Muscle of leg (tissue), 11 donors: Measurements from ENCODE around the gene GPNMB. TPM values are rescaled to one million over a fixed set of nuclear protein-coding genes. Genes with fewer than 3 reads are reported as not detected.

ENCODE experiments used
- DNase-seq: peaks from one replicate; pipeline ENCODE4 v3.0.0; 2013
- H3K27ac ChIP-seq: one replicate; pipeline ENCODE4 v1.5.1; 2013; ENCODE audit warnings: mild to moderate bottlenecking, low read length, control low read depth
- H3K27me3 ChIP-seq: one replicate; pipeline ENCODE4 v1.6.1; 2013; ENCODE audit warnings: low read length; ENCODE audit not compliant: control insufficient read depth, insufficient read depth
- H3K36me3 ChIP-seq: one replicate; pipeline ENCODE4 v1.6.1; 2013; ENCODE audit warnings: low read length; ENCODE audit not compliant: control insufficient read depth, insufficient read depth
- H3K4me1 ChIP-seq: one replicate; pipeline ENCODE4 v1.6.1; 2013; ENCODE audit warnings: low read length; ENCODE audit not compliant: control insufficient read depth, insufficient read depth
- H3K4me3 ChIP-seq: one replicate; pipeline ENCODE4 v1.5.1; 2013; ENCODE audit warnings: low read length, control low read depth
- H3K9me3 ChIP-seq: replicated peaks from 2 replicates; pipeline ENCODE4 v1.6.1; 2013; ENCODE audit warnings: low read depth, low read length; ENCODE audit not compliant: control insufficient read depth
- WGBS: methylation state at CpG from one replicate; pipeline ENCODE4 v1.1.5; 2013; ENCODE audit warnings: missing lambda C conversion rate; ENCODE audit not compliant: insufficient coverage; 5-methylcytosine and 5-hydroxymethylcytosine counted together
- polyA plus RNA-seq, 8 donors: library from polyadenylated mRNA; unstranded; fragments of 120-200 nt; gene quantifications; one replicate each; pipeline versions ENCODE4 v1.2.1 to v1.2.3, GENCODE V29; 2013; ENCODE audit warnings: inconsistent platforms in 1 of 8, low replicate concordance in 1 of 8; ENCODE audit not compliant: insufficient read length in 8 of 8, insufficient read depth in 1 of 8
- total RNA-seq: library from RNA; stranded (reverse); fragments of 120-200 nt; gene quantifications from one replicate; pipeline ENCODE4 v1.2.4, GENCODE V29; 2013

GPNMB gene
- total and polyA plus RNA-seq, 9 donors: 29.1 to 98.1 (median 50.1) TPM

DNA sequence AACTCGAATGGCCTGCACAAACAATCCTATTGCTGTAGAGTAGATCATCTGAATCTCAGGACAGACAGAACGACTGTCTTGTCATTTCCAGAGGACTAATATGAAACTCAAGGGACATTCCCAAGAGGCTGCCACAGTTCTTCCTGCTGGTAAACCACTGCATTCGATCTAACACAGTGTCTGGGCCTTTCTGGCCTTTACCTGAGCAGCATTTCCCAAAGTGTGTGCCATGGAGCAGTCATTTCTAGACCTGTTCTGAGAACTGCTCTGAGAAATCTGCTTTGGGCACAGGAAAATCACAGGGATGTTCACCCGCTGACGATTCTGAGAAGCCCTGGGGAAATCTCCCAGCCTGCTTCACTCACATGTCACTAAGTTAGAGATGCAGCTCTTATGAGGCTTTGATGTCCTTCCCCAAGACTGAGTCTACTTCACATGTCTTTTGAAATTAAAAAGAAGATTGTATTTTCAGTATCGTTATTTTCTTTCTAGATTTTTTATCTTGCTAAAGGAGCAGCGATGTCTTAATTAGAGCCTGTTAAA, 18.4 kb downstream of the GPNMB start:
- DNase-seq: no peak
- 90% methylated on average over 3 of the region's 7 CpGs for WGBS
- Histone ChIP-seq H3K27ac (no peak overlapping the region), H3K9me3 (no peaks in the 10 kb centered on the region), H3K4me3 (no peak overlapping the region), H3K27me3 (no peaks in the 10 kb centered on the region), H3K4me1 (no peaks in the 10 kb centered on the region), H3K36me3 (peaks cover 9% of the 10 kb centered on the region)

- Histone ChIP-seq H3K4me1 (no peaks in the 10 kb centered on the region), H3K9me3 (no peaks in the 10 kb centered on the region), H3K27ac (no peak overlapping the region), H3K36me3 (peaks cover 9% of the 10 kb centered on the region), H3K27me3 (no peaks in the 10 kb centered on the region), H3K4me3 (no peak overlapping the region)
- no peak for DNase-seq
- WGBS: no CpG with 5 or more reads among the region's 2 CpGs
These were observed 20.3 kb downstream of the GPNMB start for GRCh38 chr7:23266918-23267317.

DNA sequence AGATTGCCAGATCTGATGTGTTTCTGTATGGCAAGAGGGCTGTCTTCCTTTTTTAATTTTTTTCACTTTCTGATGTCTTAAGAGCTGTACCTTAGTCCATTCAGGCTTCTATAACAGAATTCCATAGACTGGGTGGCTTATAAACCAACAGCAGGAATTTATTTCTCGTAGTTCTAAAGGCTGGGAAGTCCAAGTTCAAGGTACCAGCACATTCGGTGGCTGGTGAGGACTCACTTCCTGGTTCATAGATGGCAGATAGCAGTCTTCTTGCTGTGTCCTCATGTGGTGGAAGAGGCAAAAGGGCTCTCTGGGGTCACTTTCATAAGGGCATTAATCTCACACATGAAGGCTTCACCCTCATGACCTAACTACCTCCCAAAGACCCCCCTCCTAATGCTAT, 20.8 kb downstream of the GPNMB start:
- H3K4me1 ChIP-seq: no peaks in the 10 kb centered on the region
- H3K27ac ChIP-seq: no peak overlapping the region
- H3K4me3 ChIP-seq: no peak overlapping the region
- whole genome bisulfite sequencing: 100% methylated on average over 1 of the region's 2 CpGs
- H3K9me3 ChIP-seq: no peaks in the 10 kb centered on the region
- no peak for DNase-seq
- no peaks in the 10 kb centered on the region for H3K27me3 ChIP-seq
- peaks cover 9% of the 10 kb centered on the region for H3K36me3 ChIP-seq

GRCh38 chr7:23268167-23268566, 21.6 kb downstream of the GPNMB start:
- 100% methylated on average over 1 of the region's 2 CpGs for WGBS
- H3K27me3 ChIP-seq: no peaks in the 10 kb centered on the region
- H3K9me3 ChIP-seq: no peaks in the 10 kb centered on the region
- H3K4me3 ChIP-seq: no peak overlapping the region
- peaks cover 2% of the 10 kb centered on the region for H3K4me1 ChIP-seq
- no peak overlapping the region for H3K27ac ChIP-seq
- no peak for DNase-seq
- peaks cover 9% of the 10 kb centered on the region for H3K36me3 ChIP-seq

- peaks cover 9% of the 10 kb centered on the region for H3K36me3 ChIP-seq
- H3K4me3 ChIP-seq: no peak overlapping the region
- H3K27me3 ChIP-seq: no peaks in the 10 kb centered on the region
- H3K9me3 ChIP-seq: no peaks in the 10 kb centered on the region
- no peak for DNase-seq
- H3K27ac ChIP-seq: no peak overlapping the region
- 85% methylated on average over 3 of the region's 4 CpGs for WGBS
- peaks cover 2% of the 10 kb centered on the region for H3K4me1 ChIP-seq
These were observed 22.2 kb downstream of the GPNMB start for GRCh38 chr7:23268746-23269145.

GRCh38 chr7:23272275-23272674, 25.7 kb downstream of the GPNMB start:
- no peak overlapping the region for H3K27ac ChIP-seq
- H3K4me1 ChIP-seq: peaks cover 9% of the 10 kb centered on the region
- no peaks in the 10 kb centered on the region for H3K36me3 ChIP-seq
- no peak overlapping the region for H3K4me3 ChIP-seq
- no peaks in the 10 kb centered on the region for H3K9me3 ChIP-seq
- WGBS: 93% methylated on average over 1 of the region's 2 CpGs
- H3K27me3 ChIP-seq: no peaks in the 10 kb centered on the region
- no peak for DNase-seq

DNA sequence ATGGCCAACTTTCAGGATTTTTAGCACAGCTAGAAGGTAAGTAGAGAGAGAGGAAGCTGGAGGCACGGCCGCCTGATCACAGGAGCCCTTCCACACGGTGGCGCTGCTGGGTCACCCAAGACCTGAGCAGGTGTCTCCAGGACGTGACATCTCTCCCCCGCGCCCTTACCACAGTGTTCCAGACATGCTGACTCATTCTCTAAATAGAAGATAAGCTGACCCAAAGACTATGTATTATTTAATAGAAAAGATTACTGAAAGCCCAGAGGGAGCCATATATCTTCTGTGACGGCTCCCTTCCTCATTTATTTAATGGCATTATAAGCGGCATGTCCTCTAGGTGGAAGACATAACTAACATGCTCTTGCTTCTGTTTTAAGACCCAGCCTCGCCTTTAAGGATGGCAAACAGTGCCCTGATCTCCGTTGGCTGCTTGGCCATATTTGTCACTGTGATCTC, 26.6 kb downstream of the GPNMB start:
- H3K27ac ChIP-seq: peak overlapping the region; percentile 57
- H3K9me3 ChIP-seq: no peaks in the 10 kb centered on the region
- DNase-seq: peak; percentile 73
- peaks cover 9% of the 10 kb centered on the region for H3K4me1 ChIP-seq
- H3K4me3 ChIP-seq: no peak overlapping the region
- H3K36me3 ChIP-seq: no peaks in the 10 kb centered on the region
- no peaks in the 10 kb centered on the region for H3K27me3 ChIP-seq
- WGBS: 33% methylated on average over 1 of the region's 11 CpGs

DNA sequence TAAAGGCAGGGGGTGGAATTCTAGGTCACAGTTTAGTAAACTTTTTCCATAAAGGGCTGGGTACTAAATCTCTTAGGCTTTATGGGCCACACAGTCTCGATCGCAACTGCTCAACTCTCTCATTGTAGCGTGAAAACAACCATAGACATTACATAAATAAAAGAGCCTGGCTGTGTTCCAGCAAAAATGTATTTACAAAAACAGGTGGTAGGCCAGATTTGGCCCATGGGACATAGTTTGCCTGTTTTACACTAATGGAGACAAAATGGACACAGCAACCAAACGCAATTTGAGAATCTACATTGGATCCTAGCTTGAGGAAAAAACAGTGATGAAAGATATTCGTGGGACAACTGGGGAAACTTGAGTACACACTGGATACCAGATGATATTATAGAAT, 29.3 kb downstream of the GPNMB start:
- no CpG with 5 or more reads among the region's 5 CpGs for WGBS
- peak overlapping the region; percentile 42 for H3K27ac ChIP-seq
- no peak overlapping the region for H3K4me3 ChIP-seq
- H3K27me3 ChIP-seq: no peaks in the 10 kb centered on the region
- peaks cover 9% of the 10 kb centered on the region for H3K4me1 ChIP-seq
- H3K36me3 ChIP-seq: no peaks in the 10 kb centered on the region
- H3K9me3 ChIP-seq: no peaks in the 10 kb centered on the region
- DNase-seq: peak; percentile 54

DNA sequence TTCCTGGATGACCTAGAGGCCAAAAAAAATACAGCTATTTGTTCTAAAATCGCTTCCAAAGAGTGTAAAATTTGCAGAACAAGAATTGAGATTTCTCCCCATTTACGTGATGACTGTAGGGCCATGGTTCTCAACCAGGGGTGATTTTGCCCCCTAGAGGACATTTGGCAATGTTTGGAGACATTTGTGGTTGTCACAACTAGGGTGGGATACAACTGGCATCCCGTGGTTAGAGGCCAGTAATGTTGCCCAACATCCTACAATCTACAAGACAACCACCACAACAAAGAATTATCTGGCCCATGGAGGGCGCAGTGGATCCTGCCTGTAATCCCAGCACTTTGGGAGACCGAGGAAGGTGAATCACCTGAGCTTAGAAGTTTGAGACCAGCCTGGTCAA, 29.8 kb downstream of the GPNMB start:
- Histone ChIP-seq H3K36me3 (no peaks in the 10 kb centered on the region), H3K9me3 (no peaks in the 10 kb centered on the region), H3K4me1 (peaks cover 9% of the 10 kb centered on the region), H3K4me3 (no peak overlapping the region), H3K27me3 (no peaks in the 10 kb centered on the region), H3K27ac (peak overlapping the region; percentile 42)
- DNase-seq: no peak
- WGBS: no CpG with 5 or more reads among the region's 5 CpGs

DNA sequence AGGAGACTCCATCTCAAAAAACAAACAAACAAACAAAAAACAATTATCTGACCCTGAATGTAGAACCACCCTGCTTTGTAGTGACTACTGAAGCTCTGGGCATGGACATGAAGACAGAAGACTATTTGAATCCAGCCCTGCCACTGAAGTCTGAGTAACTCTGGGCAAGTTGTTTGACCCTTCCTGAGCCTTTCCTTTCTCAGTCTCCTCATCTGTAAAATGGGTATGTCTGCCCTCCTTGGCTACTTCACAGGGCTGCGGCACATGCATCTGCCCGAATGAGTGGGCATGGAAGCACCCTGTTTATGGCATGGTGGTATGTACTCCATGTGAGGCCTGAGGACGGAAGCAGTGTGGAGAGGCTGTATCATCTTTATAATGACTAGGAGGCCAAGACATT, 30.4 kb downstream of the GPNMB start:
- Histone ChIP-seq H3K27me3 (no peaks in the 10 kb centered on the region), H3K4me3 (no peak overlapping the region), H3K27ac (no peak overlapping the region), H3K36me3 (no peaks in the 10 kb centered on the region), H3K9me3 (no peaks in the 10 kb centered on the region), H3K4me1 (peaks cover 9% of the 10 kb centered on the region)
- DNase-seq: no peak
- WGBS: no CpG with 5 or more reads among the region's 3 CpGs
